ENCODE data around the gene WNT6.
A peak's percentile ranks its signal among the peaks of the same experiment; 100 is the strongest.

The WNT6 gene

DNA sequence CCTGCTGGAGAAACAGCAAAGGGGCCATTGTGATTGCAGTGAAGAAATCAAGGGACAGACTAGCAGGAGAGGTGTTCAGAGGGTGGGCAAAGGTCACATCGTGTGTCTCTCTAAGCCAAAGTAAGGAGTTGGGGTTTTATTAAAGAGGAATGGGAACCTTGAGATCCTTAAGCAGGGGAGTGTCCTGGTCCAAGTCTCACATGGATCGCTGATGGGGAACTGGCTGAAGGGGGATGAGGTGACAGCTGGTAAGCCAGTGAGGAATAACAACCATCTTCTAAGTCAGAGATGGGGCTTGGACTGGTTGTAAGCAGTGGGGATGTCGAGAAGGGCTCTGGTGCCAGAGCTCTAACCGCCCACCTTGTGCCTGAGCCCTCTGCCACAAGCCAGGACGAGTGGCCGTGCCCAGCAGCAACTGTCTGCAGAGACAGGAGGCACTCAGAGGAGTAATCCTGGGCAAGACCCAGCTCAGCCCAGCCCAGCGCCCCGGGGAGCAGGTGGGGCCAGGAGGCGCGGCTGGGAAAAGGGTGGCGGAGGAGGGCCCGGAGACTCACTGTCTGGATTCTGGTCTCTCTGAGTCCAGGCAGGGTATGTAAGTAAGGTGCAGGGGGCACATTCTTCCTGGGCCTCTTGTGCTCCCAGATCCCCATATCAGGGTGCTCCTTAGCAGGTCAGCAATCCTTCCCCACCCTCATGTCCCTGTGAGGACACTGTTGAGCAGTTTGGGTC is 34.7 kb downstream of the WNT6 start:
- no peak for DNase-seq

DNA sequence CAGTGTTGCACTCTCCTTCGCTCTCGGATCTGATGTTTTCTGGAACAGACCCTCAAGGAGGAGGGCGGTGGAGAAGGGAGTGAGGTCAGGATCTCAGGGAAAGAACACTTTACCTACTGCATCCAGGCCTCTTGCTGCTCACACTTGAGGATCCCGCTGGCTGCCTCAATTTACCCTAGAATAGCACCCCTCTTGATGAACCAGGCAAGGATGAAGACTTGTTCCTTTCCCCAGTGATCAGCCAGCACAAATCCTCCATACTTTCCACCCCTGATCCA is 35.2 kb downstream of the WNT6 start:
- DNase-seq, result no peak

- DNase-seq, result no peak
Observed at GRCh38 chr2:218895326-218895725, 35.7 kb downstream of the WNT6 start.

- no peak for DNase-seq
Observed at GRCh38 chr2:218895759-218896500, 36.3 kb downstream of the WNT6 start.

GRCh38 chr2:218896501-218897393 is 37.1 kb downstream of the WNT6 start:
- peak; percentile 49 to 63 (median 57) for DNase-seq

- no peak for DNase-seq
Observed at GRCh38 chr2:218897394-218898108, 37.9 kb downstream of the WNT6 start.

DNA sequence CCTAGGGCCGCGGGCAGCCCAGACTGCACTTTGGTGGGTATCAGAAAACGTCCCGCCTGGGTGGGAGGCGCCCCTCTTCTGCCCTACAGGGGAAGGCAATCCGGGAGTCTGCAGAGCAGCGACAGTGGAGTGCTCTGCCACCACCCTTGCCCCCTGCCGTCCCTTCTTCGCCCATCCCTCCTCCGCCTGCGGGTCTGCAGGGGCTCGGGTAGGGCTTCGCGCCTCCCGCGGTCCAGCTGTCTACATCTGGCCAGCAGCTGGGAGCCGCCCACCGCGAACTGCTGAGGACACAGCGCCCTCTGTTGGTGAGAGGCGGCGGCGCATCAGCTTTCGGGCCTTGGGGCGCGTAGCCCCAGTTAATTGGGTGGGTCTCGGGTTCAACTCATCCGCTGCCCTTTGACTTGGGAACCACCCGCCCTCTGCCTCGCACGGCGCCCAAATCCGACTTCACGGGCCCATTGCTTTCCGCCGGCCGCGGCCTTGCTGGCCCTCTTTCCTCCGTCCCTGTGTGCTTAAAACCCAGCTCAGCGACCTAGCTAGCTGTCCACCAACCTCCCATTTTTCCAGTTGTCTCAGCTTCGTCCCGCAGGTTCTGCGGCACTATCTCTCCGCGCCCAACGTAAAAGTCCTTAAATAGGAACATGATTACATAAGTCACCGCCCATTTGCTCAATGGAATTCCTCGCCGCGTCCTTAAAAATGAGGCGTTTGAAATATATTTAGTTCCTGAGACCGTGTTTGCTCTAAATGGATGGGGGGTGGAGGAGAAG is 38.7 kb downstream of the WNT6 start:
- DNase-seq, result peak; percentile 69 to 80 (median 76)

DNA sequence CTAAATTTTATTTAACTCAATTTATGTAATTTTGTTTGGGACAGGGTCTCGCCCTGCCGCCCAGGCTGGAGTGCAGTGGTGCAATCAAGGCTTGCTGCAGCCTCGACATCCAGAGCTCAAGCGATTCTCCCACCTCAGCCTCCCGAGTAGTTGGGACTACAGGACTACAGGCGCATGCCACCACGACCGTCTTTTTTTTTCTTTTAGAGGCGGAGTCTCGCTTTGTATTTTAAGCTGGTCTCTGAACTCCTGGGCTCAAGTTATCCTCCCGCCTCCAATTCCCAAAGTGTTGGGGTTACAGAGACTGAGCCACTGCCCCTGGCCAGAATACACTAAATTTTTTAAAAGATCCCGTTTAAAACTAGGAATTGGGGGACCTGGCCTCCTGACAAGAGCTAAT is 39.5 kb downstream of the WNT6 start:
- no peak for DNase-seq

DNA sequence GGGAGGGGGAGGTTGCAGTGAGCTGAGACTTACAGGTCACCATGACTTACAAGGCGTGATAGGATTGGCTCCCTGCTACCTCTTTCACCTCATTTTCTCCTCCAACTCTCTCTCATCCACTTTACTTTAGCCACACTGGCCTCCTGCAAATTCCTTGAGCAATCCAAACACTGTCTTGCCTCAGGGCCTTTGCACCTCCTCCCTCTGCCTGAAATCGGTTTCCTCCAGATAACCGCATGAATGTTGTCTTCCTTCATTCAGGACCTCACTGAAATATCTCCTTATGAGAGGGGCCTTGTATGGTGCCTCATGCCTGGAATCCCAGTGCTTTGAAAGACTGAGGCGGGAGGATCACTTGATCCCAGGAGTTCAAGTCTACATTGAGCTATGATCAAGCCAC is 42.8 kb downstream of the WNT6 start:
- DNase-seq, result no peak

DNA sequence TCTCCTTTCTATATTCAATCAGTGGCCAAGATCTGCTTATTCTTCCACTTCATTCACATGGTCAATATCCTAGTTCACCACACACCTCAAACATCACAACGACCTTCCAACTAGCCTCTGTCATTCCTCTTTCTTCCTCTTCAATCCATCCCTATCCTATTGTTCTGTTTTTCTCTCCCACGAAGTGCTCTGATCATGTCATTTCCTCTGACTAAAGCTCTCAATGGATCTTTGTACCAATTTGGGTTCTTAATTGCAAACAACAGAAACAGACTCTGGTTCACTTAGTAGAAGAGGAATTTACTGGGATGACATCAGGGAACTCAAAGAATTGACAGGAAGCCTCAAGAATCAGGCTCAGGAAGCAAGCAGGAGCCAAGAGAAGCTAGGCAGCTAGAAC is 44.6 kb downstream of the WNT6 start:
- no peak for DNase-seq

- DNase-seq, result peak; percentile 65 to 80 (median 74)
Observed at GRCh38 chr2:218908721-218909619, 49.4 kb downstream of the WNT6 start.

DNA sequence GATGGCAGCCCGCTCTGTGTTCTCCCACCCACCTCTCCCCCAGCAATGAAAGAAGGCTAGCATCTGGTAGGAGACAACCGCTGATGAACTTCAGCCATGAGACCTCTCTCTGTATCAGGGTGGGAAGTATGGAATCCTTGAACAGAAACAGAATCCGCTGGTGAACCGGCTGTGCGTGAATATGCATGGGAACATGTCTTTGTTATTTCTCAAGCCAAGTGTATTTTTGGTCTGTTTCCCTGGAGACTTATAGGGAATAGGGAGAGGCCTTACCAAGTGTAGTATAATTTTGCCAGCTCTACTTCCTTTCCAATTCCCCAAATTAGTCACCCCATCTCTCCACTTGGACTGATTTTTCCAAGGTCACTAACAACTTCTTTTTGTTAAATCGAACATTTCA is 51.1 kb downstream of the WNT6 start:
- no peak for DNase-seq

GRCh38 chr2:218920504-218920903 is 60.9 kb downstream of the WNT6 start:
- no peak for DNase-seq
